Smooth muscle cell (in vitro differentiated cells): ENCODE results near the gene CDKN2D. TPM values are rescaled to one million over a fixed set of nuclear protein-coding genes. Genes with fewer than 3 reads are reported as not detected.

Source experiments
- DNase-seq: peaks from one replicate; lab custom pipeline; 2025; ENCODE audit not compliant: unreplicated experiment; lab: John Stamatoyannopoulos, UW
- H2AFZ ChIP-seq: fragments of 200-600 bp; sonication (generic); 2 replicates; pipeline ENCODE4 v1.6.0; 2016; ENCODE audit warnings: antibody characterized with exemption, low read depth, mild to moderate bottlenecking
- H3F3A ChIP-seq: fragments of 200-600 bp; sonication (generic); 2 replicates; pipeline ENCODE4 v1.6.0; 2017; ENCODE audit warnings: antibody characterized with exemption, low read depth
- H3K27ac ChIP-seq: fragments of 200-600 bp; sonication (generic); 2 replicates; pipeline ENCODE4 v1.5.1; 2016; ENCODE audit warnings: low read depth, mild to moderate bottlenecking
- H3K27me3 ChIP-seq: fragments of 200-600 bp; sonication (generic); 2 replicates; pipeline ENCODE4 v1.6.1; 2016; ENCODE audit warnings: low read depth, mild to moderate bottlenecking
- H3K36me3 ChIP-seq: fragments of 200-600 bp; sonication (generic); 2 replicates; pipeline ENCODE4 v1.5.1; 2016; ENCODE audit warnings: low read depth
- H3K4me1 ChIP-seq: fragments of 200-600 bp; sonication (generic); 2 replicates; pipeline ENCODE4 v1.5.1; 2016; ENCODE audit warnings: low read depth
- H3K4me2 ChIP-seq: fragments of 200-600 bp; sonication (generic); 2 replicates; pipeline ENCODE4 v1.6.0; 2016; ENCODE audit warnings: mild to moderate bottlenecking
- H3K4me3 ChIP-seq: fragments of 200-600 bp; sonication (generic); 2 replicates; pipeline ENCODE4 v1.5.1; 2016; ENCODE audit warnings: mild to moderate bottlenecking
- H3K79me2 ChIP-seq: fragments of 200-600 bp; sonication (generic); 2 replicates; pipeline ENCODE4 v1.6.0; 2016; ENCODE audit warnings: low read depth, mild to moderate bottlenecking
- H3K9ac ChIP-seq: fragments of 200-600 bp; sonication (generic); 2 replicates; pipeline ENCODE4 v1.6.0; 2016; ENCODE audit warnings: low read depth
- H3K9me3 ChIP-seq: fragments of 200-600 bp; sonication (generic); replicated peaks from 2 replicates; pipeline ENCODE4 v1.5.1; 2016; ENCODE audit warnings: low read depth
- H4K20me1 ChIP-seq: fragments of 200-600 bp; sonication (generic); 2 replicates; pipeline ENCODE4 v1.6.0; 2016; ENCODE audit warnings: low read depth
- CTCF ChIP-seq: fragments of 200-600 bp; sonication (generic); IDR thresholded peaks from 2 replicates; pipeline ENCODE4 v1.5.1; 2017; ENCODE audit warnings: borderline replicate concordance, mild to moderate bottlenecking, antibody characterized with exemption; ENCODE audit not compliant: insufficient read depth, poor library complexity, severe bottlenecking
- WGBS: methylation state at CpG from one replicate; pipeline ENCODE4 v1.1.7; 2016; ENCODE audit warnings: low lambda C conversion rate; 5-methylcytosine and 5-hydroxymethylcytosine counted together
- polyA plus RNA-seq: library from polyadenylated mRNA; unstranded; fragments of >200 nt; fragmentation: Nextera tagmentation; extraction: Ambion mirVana; gene quantifications from 2 replicates; pipeline ENCODE4 v1.2.1, GENCODE V29; 2016
- total RNA-seq: library from RNA; depleted of rRNA; stranded (reverse); fragments of >200 nt; gene quantifications from 2 replicates; pipeline ENCODE4 v1.2.3, GENCODE V29; 2014

The CDKN2D gene
- total and polyA plus RNA-seq, 2 experiments from 2014 or later = 5.4 to 25.3 TPM

- Histone ChIP-seq H3K9me3 (no peaks in the 10 kb centered on the region), H3K9ac (no peak overlapping the region), H3K36me3 (no peaks in the 10 kb centered on the region), H2AFZ (no peak overlapping the region), H3K27me3 (no peaks in the 10 kb centered on the region), H3K27ac (no peak overlapping the region), H4K20me1 (peaks cover 51% of the 10 kb centered on the region), H3K4me2 (no peak overlapping the region), H3K4me1 (no peaks in the 10 kb centered on the region), H3K4me3 (no peak overlapping the region), H3F3A (peaks cover 7% of the 10 kb centered on the region), H3K79me2 (peaks cover 43% of the 10 kb centered on the region)
- DNase-seq = no peak
- TF ChIP-seq CTCF = no peak
- WGBS = 97% methylated on average over 14 of the region's 15 CpGs
These were observed 43.8 kb upstream of the CDKN2D start for GRCh38 chr19:10612499-10613119.

DNA sequence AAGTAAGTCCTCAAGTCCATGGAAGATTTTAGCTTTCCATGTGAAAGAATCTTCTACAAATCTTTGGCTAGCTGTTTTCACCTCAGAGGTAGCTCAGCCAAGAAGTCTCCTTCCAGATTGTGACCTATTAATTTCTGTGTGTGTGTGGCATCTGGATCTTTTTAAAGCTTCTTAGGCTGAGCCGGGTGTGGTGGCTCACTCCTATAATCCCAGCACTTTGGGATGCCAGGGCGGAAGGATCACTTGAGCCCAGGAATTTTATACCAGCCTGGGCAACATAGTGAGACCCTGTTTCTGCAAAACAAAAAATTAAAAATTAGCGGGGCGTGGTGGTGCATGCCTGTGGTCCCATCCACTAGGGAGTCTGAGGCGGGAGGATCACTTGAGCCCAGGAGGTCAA is 43.1 kb upstream of the CDKN2D start:
- Histone ChIP-seq H3K4me1 (no peaks in the 10 kb centered on the region), H4K20me1 (peaks cover 51% of the 10 kb centered on the region), H3F3A (no peaks in the 10 kb centered on the region), H3K36me3 (no peaks in the 10 kb centered on the region), H3K27me3 (no peaks in the 10 kb centered on the region), H3K9ac (no peak overlapping the region), H3K27ac (no peak overlapping the region), H2AFZ (no peak overlapping the region), H3K4me2 (no peak overlapping the region), H3K9me3 (no peaks in the 10 kb centered on the region), H3K79me2 (peaks cover 49% of the 10 kb centered on the region), H3K4me3 (no peak overlapping the region)
- no peak for TF ChIP-seq CTCF
- 97% methylated on average over 5 of the region's 5 CpGs for WGBS
- no peak for DNase-seq

DNA sequence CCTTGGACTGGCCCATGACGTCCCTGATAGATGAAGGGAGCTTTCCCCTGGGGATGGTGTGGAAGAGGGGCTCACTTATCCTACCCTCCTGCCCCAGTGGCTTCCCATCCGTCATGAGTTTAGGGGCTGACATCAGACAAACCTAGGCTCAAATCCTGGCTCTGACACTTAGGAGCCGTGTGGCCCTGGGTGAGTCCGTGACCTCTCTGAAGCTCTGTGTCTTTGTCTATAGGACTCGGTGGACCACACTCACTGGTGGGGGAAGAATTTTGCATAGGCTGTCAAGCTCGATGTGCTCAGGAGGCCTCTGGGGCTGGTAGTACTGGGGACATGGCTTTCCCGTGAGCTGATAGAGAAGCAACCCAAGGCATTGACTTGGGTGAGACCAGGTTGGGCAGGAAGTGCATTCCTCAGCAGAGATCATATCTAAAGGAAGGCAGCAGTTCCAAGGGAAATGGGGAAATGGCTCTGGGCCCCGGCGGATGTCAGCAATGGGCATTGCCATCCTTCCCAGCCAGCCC is 35.7 kb upstream of the CDKN2D start:
- Histone ChIP-seq H3K4me1 (peaks cover 11% of the 10 kb centered on the region), H3K4me3 (no peak overlapping the region), H3K4me2 (peak overlapping the region; percentile 98), H3K9me3 (no peaks in the 10 kb centered on the region), H3K27me3 (no peaks in the 10 kb centered on the region), H3K36me3 (no peaks in the 10 kb centered on the region), H3K79me2 (peaks cover 52% of the 10 kb centered on the region), H4K20me1 (peaks cover 20% of the 10 kb centered on the region), H3K9ac (no peak overlapping the region), H3K27ac (peak overlapping the region; percentile 49), H2AFZ (no peak overlapping the region), H3F3A (peaks cover 2% of the 10 kb centered on the region)
- TF ChIP-seq CTCF = no peak
- WGBS = 66% methylated on average over 9 of the region's 9 CpGs
- DNase-seq = no peak
